Calu3 (cell line): ENCODE measurements around the gene KRT14. TPM values are rescaled to one million over a fixed set of nuclear protein-coding genes. Genes with fewer than 3 reads are reported as not detected.

Experiments used
- BruUV-seq: library from RNA; stranded (reverse); fragments of 400-500 nt; replicated peaks from 2 replicates; lab custom pipeline; 2021; lab: Mats Ljungman, UMichigan
- CTCF ChIA-PET: fragments of 300-600 bp; sonication (Branson Sonifier 250); formaldehyde crosslinking; loops from one replicate; lab custom pipeline; 2022; ENCODE audit warnings: antibody characterized with exemption; lab: Charles Lee
- DNase-seq: peaks from one replicate; pipeline ENCODE4 v3.0.0; 2022
- H3K27ac Mint-ChIP-seq: one replicate; pipeline ENCODE4 v1.8.0; 2022; ENCODE audit warnings: mixed read lengths; ENCODE audit not compliant: unreplicated experiment
- H3K27me3 Mint-ChIP-seq: one replicate; pipeline ENCODE4 v1.8.0; 2022; ENCODE audit warnings: mixed read lengths; ENCODE audit not compliant: unreplicated experiment
- H3K36me3 Mint-ChIP-seq: one replicate; pipeline ENCODE4 v1.8.0; 2022; ENCODE audit warnings: mild to moderate bottlenecking, moderate library complexity, mixed read lengths; ENCODE audit not compliant: insufficient read depth, unreplicated experiment
- H3K4me1 Mint-ChIP-seq: one replicate; pipeline ENCODE4 v1.8.0; 2022; ENCODE audit warnings: mild to moderate bottlenecking, low read depth, mixed read lengths; ENCODE audit not compliant: unreplicated experiment
- H3K4me3 Mint-ChIP-seq: one replicate; pipeline ENCODE4 v1.8.0; 2022; ENCODE audit warnings: mild to moderate bottlenecking, low read depth, moderate library complexity, mixed read lengths; ENCODE audit not compliant: unreplicated experiment
- H3K9me3 Mint-ChIP-seq: one replicate; pipeline ENCODE4 v1.8.0; 2022; ENCODE audit warnings: low read depth, mixed read lengths; ENCODE audit not compliant: unreplicated experiment
- CTCF ChIP-seq: fragments of 200-600 bp; IDR thresholded peaks from one replicate; pipeline ENCODE4 v1.8.0; 2022; ENCODE audit warnings: antibody characterized with exemption; ENCODE audit not compliant: unreplicated experiment
- intact Hi-C: fragments of 100-400 bp; cut with micrococcal nuclease; formaldehyde crosslinking; loops from one replicate; pipeline ENCODE4 v1.10.0; 2022; ENCODE audit not compliant: unreplicated experiment
- total RNA-seq: library from RNA; stranded (reverse); gene quantifications from 2 replicates; pipeline ENCODE4 v1.2.3, GENCODE V29; 2022

Gene KRT14
- total RNA-seq, 1 experiment from 2014 or later = 12.2 TPM

- Mint-ChIP-seq H3K36me3 (no peaks in the 10 kb centered on the region), H3K27me3 (no peaks in the 10 kb centered on the region), H3K4me3 (no peak overlapping the region), H3K9me3 (no peaks in the 10 kb centered on the region), H3K4me1 (peaks cover 88% of the 10 kb centered on the region), H3K27ac (no peak overlapping the region)
- intact Hi-C loops = no loop called here
- TF ChIP-seq CTCF = no peak
- BruUV-seq = no TSS peak
- DNase-seq = no peak
- CTCF ChIA-PET = interaction anchor here (0.6 to 3.8 kb wide), 4 partner anchors 10 to 631 kb away, joined by 3 to 39 read pairs (median 4); no protein-coding TSS in a partner anchor
Observed at GRCh38 chr17:41537990-41538389, 48.7 kb downstream of the KRT14 start.

DNA sequence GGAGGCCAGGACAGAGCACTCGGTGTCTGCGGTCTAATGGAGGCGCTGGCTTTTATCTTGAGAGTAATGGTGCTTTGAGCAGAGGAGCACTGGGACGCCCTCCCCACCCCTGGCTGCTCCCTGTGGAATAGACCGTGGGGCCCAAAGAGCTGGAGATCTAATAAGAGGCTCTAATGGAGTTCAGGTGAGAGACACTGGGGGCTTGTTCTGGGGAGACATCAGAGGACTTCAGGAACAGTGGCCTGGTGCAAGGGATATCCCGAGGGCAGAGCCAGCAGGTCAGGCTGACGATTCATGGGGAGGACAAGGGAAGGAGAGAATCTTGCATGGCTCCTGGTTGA is 49.1 kb downstream of the KRT14 start:
- DNase-seq = no peak
- no peak overlapping the region for H3K4me3 Mint-ChIP-seq
- no peak for TF ChIP-seq CTCF
- intact Hi-C loops = no loop called here
- H3K27ac Mint-ChIP-seq = peak overlapping the region; percentile 6
- H3K4me1 Mint-ChIP-seq = peaks cover 88% of the 10 kb centered on the region
- CTCF ChIA-PET = interaction anchor here (3.8 kb wide), 1 partner anchor 11 kb away, joined by 39 read pairs; no protein-coding TSS in a partner anchor
- H3K27me3 Mint-ChIP-seq = no peaks in the 10 kb centered on the region
- no peaks in the 10 kb centered on the region for H3K36me3 Mint-ChIP-seq
- no peaks in the 10 kb centered on the region for H3K9me3 Mint-ChIP-seq
- no TSS peak for BruUV-seq

DNA sequence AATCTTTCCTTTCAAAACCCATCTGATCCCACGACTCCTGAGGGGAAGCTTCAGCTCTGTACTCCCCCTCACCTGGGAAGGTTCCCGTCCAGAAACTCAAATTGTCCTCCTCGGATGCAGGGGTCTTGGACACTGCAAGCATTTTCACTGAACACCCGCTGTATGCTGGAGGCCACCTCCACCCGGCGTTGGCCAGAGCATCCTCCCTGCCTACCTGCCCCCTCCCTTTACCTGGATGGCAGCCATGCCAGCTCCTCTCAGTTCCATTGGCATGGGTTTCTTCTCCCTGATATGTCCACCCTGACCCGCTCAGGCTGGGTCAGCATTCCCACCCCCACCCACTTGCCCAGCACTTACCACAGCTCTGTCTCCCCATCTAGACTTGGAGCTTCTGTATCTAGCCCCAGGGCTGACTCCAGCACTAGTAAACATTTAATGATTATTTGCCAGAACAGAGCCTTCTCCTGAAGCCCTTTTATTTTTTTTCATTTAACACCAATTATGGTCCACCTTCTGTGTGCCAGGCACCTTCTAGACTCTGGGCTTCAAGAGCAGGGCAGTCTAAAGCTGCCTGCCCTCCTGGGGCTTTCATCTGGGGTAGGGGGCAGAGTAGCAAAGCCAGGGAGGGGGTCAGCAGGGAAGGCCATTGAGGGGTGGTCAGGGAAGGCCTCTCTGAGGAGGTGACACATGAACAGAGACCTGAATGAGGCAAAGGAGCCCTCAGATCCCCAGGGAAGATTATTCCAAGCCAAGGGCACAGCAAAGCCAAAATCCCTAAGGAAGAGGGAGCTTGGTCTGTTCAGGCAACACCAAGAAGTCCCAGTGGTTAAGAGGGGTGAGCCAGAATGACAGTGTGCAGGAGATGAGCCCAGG is 49.7 kb downstream of the KRT14 start:
- Mint-ChIP-seq H3K9me3 (no peaks in the 10 kb centered on the region), H3K4me3 (no peak overlapping the region), H3K27me3 (no peaks in the 10 kb centered on the region), H3K4me1 (peaks cover 88% of the 10 kb centered on the region), H3K27ac (peak overlapping the region; percentile 6), H3K36me3 (no peaks in the 10 kb centered on the region)
- TF ChIP-seq CTCF = no peak
- no TSS peak for BruUV-seq
- CTCF ChIA-PET = interaction anchor here (0.9 to 3.8 kb wide), 5 partner anchors 9 to 129 kb away, joined by 3 to 39 read pairs (median 4); partner anchors contain the start of gene KRT19
- intact Hi-C loops = no loop called here
- DNase-seq = no peak

- intact Hi-C loops = no loop called here
- CTCF ChIA-PET = interaction anchor here (0.9 to 3.8 kb wide), 8 partner anchors 8 to 155 kb away, joined by 3 to 39 read pairs (median 4); partner anchors contain the start of gene KRT19
Observed at GRCh38 chr17:41535764-41536481, 50.8 kb downstream of the KRT14 start.

More at GRCh38 chr17:41535764-41536481, 50.8 kb downstream of the KRT14 start:
- H3K27ac Mint-ChIP-seq = peak overlapping the region; percentile 50
- no peak overlapping the region for H3K4me3 Mint-ChIP-seq
- H3K36me3 Mint-ChIP-seq = peaks cover 2% of the 10 kb centered on the region
- H3K4me1 Mint-ChIP-seq = peaks cover 88% of the 10 kb centered on the region
- H3K9me3 Mint-ChIP-seq = no peaks in the 10 kb centered on the region
- peak; percentile 74 for DNase-seq
- H3K27me3 Mint-ChIP-seq = no peaks in the 10 kb centered on the region
- no peak for TF ChIP-seq CTCF
- BruUV-seq = no TSS peak
